H1 (cell line): ENCODE results near the gene SLC38A10. TPM values are rescaled to one million over a fixed set of nuclear protein-coding genes. Genes with fewer than 3 reads are reported as not detected.

Experiments
- CTCF ChIA-PET: fragments of 300-600 bp; sonication (Branson Sonifier 250); formaldehyde crosslinking; loops from one replicate; lab custom pipeline; 2021; ENCODE audit not compliant: partially characterized antibody; lab: Charles Lee
- POLR2A ChIA-PET: fragments of 300-600 bp; sonication (Branson Sonifier 250); formaldehyde crosslinking; loops from one replicate; lab custom pipeline; 2021; ENCODE audit warnings: inconsistent platforms; ENCODE audit not compliant: partially characterized antibody; lab: Charles Lee
- DNase-seq, 2 experiments: peaks; one replicate each; pipeline versions ENCODE4 v3.0.0 to v3.0.0-alpha.2; 2010 to 2022; ENCODE audit warnings: low spot score in 2 of 2, low read depth in 1 of 2, mixed read lengths in 1 of 2
- FAIRE-seq: peaks from 2 replicates; lab custom pipeline; 2011; peaks lifted over from hg19 to GRCh38; lab: Jason Lieb, UNC
- H2AFZ ChIP-seq: 2 replicates; pipeline ENCODE4 v1.8.1; 2012; ENCODE audit warnings: low read length, inconsistent platforms
- H2AK5ac ChIP-seq: 2 replicates; pipeline ENCODE4 v1.6.1; 2013; ENCODE audit warnings: low read depth, low read length
- H2BK120ac ChIP-seq: replicated peaks from 2 replicates; pipeline ENCODE3; 2013; ENCODE audit warnings: low read depth, low read length, inconsistent platforms
- H2BK12ac ChIP-seq: 2 replicates; pipeline ENCODE4 v1.6.1; 2013; ENCODE audit warnings: low read depth, low read length
- H2BK15ac ChIP-seq: 2 replicates; pipeline ENCODE4 v1.6.1; 2013; ENCODE audit warnings: low read length
- H2BK20ac ChIP-seq: 2 replicates; pipeline ENCODE4 v1.6.1; 2013; ENCODE audit warnings: low read length
- H2BK5ac ChIP-seq: 2 replicates; pipeline ENCODE4 v1.6.1; 2013; ENCODE audit warnings: low read depth, low read length
- H3K14ac ChIP-seq: 2 replicates; pipeline ENCODE4 v1.6.1; 2013; ENCODE audit warnings: inconsistent platforms; ENCODE audit not compliant: insufficient read length
- H3K18ac ChIP-seq: 2 replicates; pipeline ENCODE4 v1.6.1; 2013; ENCODE audit warnings: low read length; ENCODE audit errors: extremely low read depth
- H3K23ac ChIP-seq: 2 replicates; pipeline ENCODE4 v1.6.1; 2013; ENCODE audit warnings: inconsistent platforms; ENCODE audit not compliant: insufficient read length
- H3K23me2 ChIP-seq: 2 replicates; pipeline ENCODE4 v1.6.1; 2013; ENCODE audit warnings: low read depth, low read length
- H3K27ac ChIP-seq: 2 replicates; pipeline ENCODE4 v1.6.1; 2011; ENCODE audit warnings: low read depth, low read length, inconsistent platforms
- H3K27me3 ChIP-seq, 4 experiments: replicated peaks in 1 of 4; 1 replicate in 1 of 4; 2 replicates in 3 of 4; pipeline versions ENCODE4 v1.6.1 to v1.8.1; 2011 to 2013; ENCODE audit warnings: low read length in 3 of 4, mild to moderate bottlenecking in 3 of 4, inconsistent platforms in 2 of 4, mixed read lengths in 2 of 4, moderate library complexity in 1 of 4; ENCODE audit not compliant: control insufficient read depth in 3 of 4, insufficient read depth in 3 of 4; ENCODE audit errors: extremely low read depth in 1 of 4
- H3K36me3 ChIP-seq, 4 experiments: 2 replicates each; pipeline versions ENCODE4 v1.6.1 to v1.8.1; 2011 to 2013; ENCODE audit warnings: mild to moderate bottlenecking in 4 of 4, low read length in 3 of 4, moderate library complexity in 2 of 4, control low read depth in 1 of 4, inconsistent platforms in 1 of 4; ENCODE audit not compliant: insufficient read depth in 4 of 4, control insufficient read depth in 2 of 4
- H3K4ac ChIP-seq: replicated peaks from 2 replicates; pipeline ENCODE3; 2013; ENCODE audit warnings: low read length, low read depth, mixed read lengths, inconsistent platforms; ENCODE audit not compliant: insufficient read length
- H3K4me1 ChIP-seq, 4 experiments: replicated peaks in 1 of 4; 1 replicate in 1 of 4; 2 replicates in 3 of 4; pipeline versions ENCODE4 v1.6.1 to v1.8.1; 2011 to 2013; ENCODE audit warnings: low read length in 3 of 4, inconsistent platforms in 2 of 4, mixed read lengths in 1 of 4; ENCODE audit not compliant: insufficient read depth in 4 of 4, control insufficient read depth in 3 of 4
- H3K4me2 ChIP-seq, 2 experiments: 2 replicates each; pipeline versions ENCODE4 v1.6.1 to v1.8.1; 2011 to 2013; ENCODE audit warnings: low read depth in 2 of 2, low read length in 2 of 2, control low read depth in 1 of 2, inconsistent platforms in 1 of 2, mild to moderate bottlenecking in 1 of 2; ENCODE audit not compliant: insufficient read depth in 1 of 2
- H3K4me3 ChIP-seq, 4 experiments: fragments of 200-600, 300-600 bp in 1 of 4; sonication (generic), shearing (Covaris generic), sonication (Bioruptor Twin) in 1 of 4; 2 replicates each; pipeline versions ENCODE4 v1.5.1 to v1.8.1; 2011 to 2016; ENCODE audit warnings: low read length in 4 of 4, low read depth in 3 of 4, control low read depth in 2 of 4, inconsistent platforms in 2 of 4, mild to moderate bottlenecking in 2 of 4, mixed read lengths in 1 of 4, moderate library complexity in 1 of 4; ENCODE audit not compliant: insufficient read depth in 2 of 4; ENCODE audit errors: extremely low read depth in 1 of 4
- H3K56ac ChIP-seq: replicated peaks from 2 replicates; pipeline ENCODE3; 2013; ENCODE audit warnings: low read depth, mild to moderate bottlenecking, mixed read lengths, low read length, inconsistent platforms; ENCODE audit not compliant: insufficient read length
- H3K79me1 ChIP-seq: 2 replicates; pipeline ENCODE4 v1.6.1; 2013; ENCODE audit warnings: low read depth, low read length, control low read depth
- H3K79me2 ChIP-seq, 2 experiments: 2 replicates each; pipeline versions ENCODE4 v1.6.1 to v1.8.1; 2012 to 2013; ENCODE audit warnings: low read length in 2 of 2, mild to moderate bottlenecking in 2 of 2, inconsistent platforms in 1 of 2; ENCODE audit not compliant: insufficient read depth in 2 of 2, control insufficient read depth in 1 of 2
- H3K9ac ChIP-seq, 4 experiments: replicated peaks in 1 of 4; 1 replicate in 1 of 4; 2 replicates in 3 of 4; pipeline versions ENCODE4 v1.6.1 to v1.8.1; 2011 to 2013; ENCODE audit warnings: low read depth in 3 of 4, low read length in 3 of 4, control low read depth in 2 of 4, mild to moderate bottlenecking in 2 of 4, moderate library complexity in 2 of 4, inconsistent platforms in 1 of 4; ENCODE audit errors: extremely low read depth in 1 of 4
- H3K9me3 ChIP-seq, 2 experiments: 2 replicates each; pipeline versions ENCODE4 v1.6.1 to v1.8.1; 2012 to 2013; ENCODE audit warnings: mild to moderate bottlenecking in 2 of 2, moderate library complexity in 2 of 2, control low read depth in 1 of 2, inconsistent platforms in 1 of 2, low read depth in 1 of 2, low read length in 1 of 2, mixed read lengths in 1 of 2; ENCODE audit not compliant: insufficient read depth in 2 of 2
- H4K20me1 ChIP-seq, 2 experiments: replicated peaks in 1 of 2; 2 replicates each; pipeline versions ENCODE3 to v1.8.1; 2011 to 2013; ENCODE audit warnings: inconsistent platforms in 2 of 2, low read length in 2 of 2, mild to moderate bottlenecking in 1 of 2; ENCODE audit not compliant: insufficient read depth in 2 of 2, control insufficient read depth in 1 of 2
- H4K5ac ChIP-seq: 2 replicates; pipeline ENCODE4 v1.6.1; 2013; ENCODE audit warnings: low read length, low read depth, mixed read lengths, inconsistent platforms; ENCODE audit not compliant: insufficient read length
- H4K8ac ChIP-seq: 2 replicates; pipeline ENCODE4 v1.8.0; 2013; ENCODE audit warnings: mild to moderate bottlenecking, moderate library complexity, low read length, inconsistent platforms; ENCODE audit not compliant: insufficient read depth; ENCODE audit errors: extremely low read depth
- H4K91ac ChIP-seq: replicated peaks from 2 replicates; pipeline ENCODE3; 2013; ENCODE audit warnings: low read length, mixed read lengths, inconsistent platforms; ENCODE audit not compliant: insufficient read length
- BCL11A ChIP-seq, 2 experiments: IDR thresholded peaks; one replicate each; pipeline ENCODE4 v1.6.1; 2011; ENCODE audit warnings: low read depth in 2 of 2, low read length in 2 of 2, mild to moderate bottlenecking in 2 of 2
- BRCA1 ChIP-seq: IDR thresholded peaks from 2 replicates; pipeline ENCODE4 v1.6.1; 2012; ENCODE audit warnings: low read depth, low read length, improper control_type of control experiment
- CREB1 ChIP-seq: IDR thresholded peaks from 2 replicates; pipeline ENCODE4 v1.6.1; 2012; ENCODE audit warnings: inconsistent platforms
- EGR1 ChIP-seq: IDR thresholded peaks from 2 replicates; pipeline ENCODE4 v1.6.1; 2011; ENCODE audit warnings: low read depth, low read length, borderline replicate concordance
- GABPA ChIP-seq: IDR thresholded peaks from 2 replicates; pipeline ENCODE4 v1.6.1; 2011; ENCODE audit warnings: mild to moderate bottlenecking, low read length, moderate library complexity, borderline replicate concordance; ENCODE audit not compliant: insufficient read depth
- MAX ChIP-seq: IDR thresholded peaks from 2 replicates; pipeline ENCODE4 v1.6.1; 2012; ENCODE audit warnings: inconsistent platforms
- NRF1 ChIP-seq: IDR thresholded peaks from 2 replicates; pipeline ENCODE4 v1.6.1; 2011; ENCODE audit warnings: mild to moderate bottlenecking, low read depth, low read length, improper control_type of control experiment
- RAD21 ChIP-seq, 2 experiments: IDR thresholded peaks in 1 of 2; conservative IDR thresholded peaks in 1 of 2; 2 replicates each; pipeline ENCODE4 v1.6.1; 2011; ENCODE audit warnings: low read depth in 2 of 2, low read length in 2 of 2, improper control_type of control experiment in 1 of 2, inconsistent platforms in 1 of 2, mild to moderate bottlenecking in 1 of 2, moderate library complexity in 1 of 2
- TAF1 ChIP-seq: IDR thresholded peaks from 2 replicates; pipeline ENCODE4 v1.6.1; 2011; ENCODE audit warnings: mild to moderate bottlenecking, low read depth, low read length
- TEAD4 ChIP-seq: IDR thresholded peaks from 2 replicates; pipeline ENCODE4 v1.6.1; 2012; ENCODE audit warnings: low read depth, low read length, inconsistent platforms, mixed read lengths
- USF2 ChIP-seq: IDR thresholded peaks from 2 replicates; pipeline ENCODE4 v1.6.1; 2011; ENCODE audit warnings: low read length, improper control_type of control experiment
- WGBS, 2 experiments: shearing (Covaris generic) in 1 of 2; methylation state at CpG; one replicate each; pipeline versions ENCODE4 v1.1.6 to v1.1.7; 2013 to 2015; ENCODE audit warnings: low lambda C conversion rate in 2 of 2, mixed read lengths in 2 of 2, inconsistent platforms in 1 of 2, low coverage in 1 of 2, missing lambda C conversion rate in 1 of 2; ENCODE audit not compliant: insufficient replicate concordance in 2 of 2, insufficient coverage in 1 of 2, insufficient read length in 1 of 2; ENCODE audit errors: extremely low coverage in 1 of 2, missing lambda C conversion rate in 1 of 2; 5-methylcytosine and 5-hydroxymethylcytosine counted together
- polyA plus RNA-seq, 7 experiments: library from polyadenylated mRNA; depleted of rRNA in 3 of 7; stranded (reverse) in 5 of 7; unstranded in 2 of 7; fragments of >200 nt in 5 of 7; fragments of 200-250 nt in 2 of 7; gene quantifications; 1 replicate in 5 of 7; 2 replicates in 1 of 7; 4 replicates in 1 of 7; pipeline versions ENCODE4 v1.2.1 to v1.2.3, GENCODE V29; 2011 to 2013; ENCODE audit warnings: missing spikeins in 2 of 7, mixed read lengths in 2 of 7
- total RNA-seq: library from RNA; stranded (reverse); fragmentation: NEBNext Ultra II Directional; extraction: Animal tissue kit (Norgen Biotek cat#: 25700); gene quantifications from 2 replicates; pipeline ENCODE4 v1.2.1, GENCODE V29; 2021

The SLC38A10 gene
- total and polyA plus RNA-seq, 2 of the 8 experiments (the other 6 are each of a cell fraction or from before 2014, with no cell fraction given) = 26.4 to 41.0 TPM

GRCh38 chr17:81246679-81247338 is 48.3 kb downstream of the SLC38A10 start:
- Histone ChIP-seq H3K9me3 (no peaks in the 10 kb centered on the region), H2BK20ac (no peak overlapping the region), H3K27me3 (no peaks in the 10 kb centered on the region), H3K18ac (no peak overlapping the region), H4K5ac (no peak overlapping the region), H2AFZ (no peak overlapping the region), H3K9ac (no peak overlapping the region; a peak in 2 of 7 replicates), H3K27ac (no peak overlapping the region), H4K91ac (no peak overlapping the region), H2AK5ac (no peak overlapping the region), H3K36me3 (no peaks in the 10 kb centered on the region; a peak in 1 of 8 replicates), H2BK15ac (no peak overlapping the region), H3K14ac (no peak overlapping the region), H3K79me2 (no peaks in the 10 kb centered on the region), H2BK5ac (no peak overlapping the region), H3K4me2 (no peak overlapping the region), H2BK12ac (no peak overlapping the region), H2BK120ac (no peak overlapping the region), H3K23me2 (no peaks in the 10 kb centered on the region; the same call in 1 of the 2 replicates), H3K23ac (no peak overlapping the region), H3K4ac (no peak overlapping the region), H3K4me1 (peaks cover 0 to 5% (median under 1%) of the 10 kb centered on the region in 4 experiments; a peak in 1 of 7 replicates), H3K56ac (no peak overlapping the region), H4K8ac (peak overlapping the region; percentile 37; the same call in 1 of the 2 replicates), H4K20me1 (peaks cover 8 to 17% of the 10 kb centered on the region in 2 experiments), H3K79me1 (no peaks in the 10 kb centered on the region), H3K4me3 (no peak overlapping the region)
- DNase-seq (no peak), FAIRE-seq (no peak)
- 90% methylated on average over 28 of the region's 28 CpGs; no CpG with 5 or more reads in 1 of the 2 experiments for WGBS, 2 experiments
- ChIA-PET POLR2A (interaction anchor here (0.7 to 2.7 kb wide), 7 partner anchors 8 to 271 kb away, joined by 3 to 8 read pairs (median 4); partner anchors contain the start of genes NDUFAF8 and TEPSIN), CTCF (interaction anchor here (1.2 to 1.7 kb wide), 3 partner anchors 11 to 291 kb away, joined by 3 to 6 read pairs (median 4); no protein-coding TSS in a partner anchor)
- TF ChIP-seq CREB1 = no peak
- no peak for TF ChIP-seq EGR1
- no peak for TF ChIP-seq GABPA
- TF ChIP-seq BCL11A (IDR thresholded peaks at IDR 0.05; ENCODE audit: low read depth in 2 of 2, low read length in 2 of 2) = no peak
- TF ChIP-seq TEAD4 = no peak
- no peak for TF ChIP-seq RAD21 (IDR thresholded peaks at IDR 0.05 in 1 of 2, conservative IDR thresholded peaks at IDR 0.05 in 1 of 2; ENCODE audit: low read depth in 2 of 2, low read length in 2 of 2)
- no peak for TF ChIP-seq TAF1
- TF ChIP-seq USF2 = no peak
- TF ChIP-seq NRF1 = no peak
- TF ChIP-seq BRCA1 = no peak
- TF ChIP-seq MAX = no peak
